AG10803 (cell line): ENCODE data around the gene NR2C2.

Experiments used
- DNase-seq: peaks from one replicate; pipeline ENCODE4 v3.0.0; 2010; ENCODE audit warnings: low read depth
- H3K4me3 ChIP-seq: 2 replicates; pipeline ENCODE4 v1.5.1; 2011; ENCODE audit warnings: mild to moderate bottlenecking, low read length, control low read depth
- CTCF ChIP-seq: conservative IDR thresholded peaks from 2 replicates; pipeline ENCODE4 v1.5.1; 2011; ENCODE audit warnings: mild to moderate bottlenecking, low read length, control low read depth, inconsistent platforms

NR2C2 gene

GRCh38 chr3:15052335-15053242, 105.2 kb downstream of the NR2C2 start:
- no peak overlapping the region for H3K4me3 ChIP-seq
- TF ChIP-seq CTCF: no peak
- DNase-seq: no peak

GRCh38 chr3:15053541-15053940, 106.2 kb downstream of the NR2C2 start:
- no peak overlapping the region for H3K4me3 ChIP-seq
- no peak for DNase-seq
- no peak for TF ChIP-seq CTCF

GRCh38 chr3:15055019-15055557, 107.7 kb downstream of the NR2C2 start:
- peak; percentile 14 for DNase-seq
- no peak overlapping the region for H3K4me3 ChIP-seq
- no peak for TF ChIP-seq CTCF

GRCh38 chr3:15056676-15057404, 109.5 kb downstream of the NR2C2 start:
- no peak for TF ChIP-seq CTCF

GRCh38 chr3:15060029-15060428, 112.6 kb downstream of the NR2C2 start:
- TF ChIP-seq CTCF: no peak

More at GRCh38 chr3:15056676-15057404, 109.5 kb downstream of the NR2C2 start:
- DNase-seq: no peak
- H3K4me3 ChIP-seq: no peak overlapping the region

GRCh38 chr3:15063238-15063637, 115.9 kb downstream of the NR2C2 start:
- DNase-seq: no peak
- TF ChIP-seq CTCF: no peak
- no peak overlapping the region for H3K4me3 ChIP-seq

More at GRCh38 chr3:15060029-15060428, 112.6 kb downstream of the NR2C2 start:
- H3K4me3 ChIP-seq: no peak overlapping the region
- no peak for DNase-seq
